Skeletal muscle satellite cell (primary cell): Measurements from ENCODE around the gene NR2F6.
A peak's percentile ranks its signal among the peaks of the same experiment; 100 is the strongest.

Source experiments
- H3K27me3 ChIP-seq: 2 replicates; pipeline ENCODE4 v1.7.0; 2013; ENCODE audit warnings: low read length; ENCODE audit not compliant: control insufficient read depth, insufficient read depth
- H3K36me3 ChIP-seq: 2 replicates; pipeline ENCODE4 v1.7.0; 2013; ENCODE audit warnings: mild to moderate bottlenecking, control low read depth, low read length; ENCODE audit not compliant: insufficient read depth
- H3K4me1 ChIP-seq: 2 replicates; pipeline ENCODE4 v1.7.0; 2013; ENCODE audit warnings: low read length; ENCODE audit not compliant: control insufficient read depth, insufficient read depth
- H3K4me2 ChIP-seq: 2 replicates; pipeline ENCODE4 v1.7.0; 2013; ENCODE audit warnings: mild to moderate bottlenecking, low read length
- H3K4me3 ChIP-seq: 2 replicates; pipeline ENCODE4 v1.7.0; 2013; ENCODE audit warnings: low read length
- H3K9ac ChIP-seq: 2 replicates; pipeline ENCODE4 v1.7.0; 2013; ENCODE audit warnings: mild to moderate bottlenecking, low read depth, low read length, moderate library complexity
- H3K9me3 ChIP-seq: replicated peaks from 2 replicates; pipeline ENCODE4 v1.7.0; 2013; ENCODE audit warnings: mild to moderate bottlenecking, control low read depth, low read length

Gene NR2F6

GRCh38 chr19:17215127-17215971 is 30.4 kb downstream of the NR2F6 start, which contains the start of gene USE1:
Gene USE1 (plus strand): TSS chr19:17215357. CDS start chr19:17215406, 49 bp downstream.
- H3K27me3 ChIP-seq: no peaks in the 10 kb centered on the region
- peak within 1 kb of the TSS; percentile 82 for H3K4me2 ChIP-seq
- peaks cover 39% of the 10 kb centered on the region for H3K36me3 ChIP-seq
- peak within 1 kb of the TSS; percentile 95 for H3K4me3 ChIP-seq
- no peaks in the 10 kb centered on the region for H3K9me3 ChIP-seq
- H3K4me1 ChIP-seq: peaks cover 21% of the 10 kb centered on the region
- peak within 1 kb of the TSS; percentile 96 for H3K9ac ChIP-seq

GRCh38 chr19:17214508-17215126 is 31.1 kb downstream of the NR2F6 start:
- H3K36me3 ChIP-seq: peaks cover 44% of the 10 kb centered on the region
- H3K4me2 ChIP-seq: peak overlapping the region; percentile 82
- peaks cover 19% of the 10 kb centered on the region for H3K4me1 ChIP-seq
- no peaks in the 10 kb centered on the region for H3K27me3 ChIP-seq
- peak overlapping the region; percentile 96 for H3K9ac ChIP-seq
- H3K4me3 ChIP-seq: peak overlapping the region; percentile 95
- H3K9me3 ChIP-seq: no peaks in the 10 kb centered on the region

DNA sequence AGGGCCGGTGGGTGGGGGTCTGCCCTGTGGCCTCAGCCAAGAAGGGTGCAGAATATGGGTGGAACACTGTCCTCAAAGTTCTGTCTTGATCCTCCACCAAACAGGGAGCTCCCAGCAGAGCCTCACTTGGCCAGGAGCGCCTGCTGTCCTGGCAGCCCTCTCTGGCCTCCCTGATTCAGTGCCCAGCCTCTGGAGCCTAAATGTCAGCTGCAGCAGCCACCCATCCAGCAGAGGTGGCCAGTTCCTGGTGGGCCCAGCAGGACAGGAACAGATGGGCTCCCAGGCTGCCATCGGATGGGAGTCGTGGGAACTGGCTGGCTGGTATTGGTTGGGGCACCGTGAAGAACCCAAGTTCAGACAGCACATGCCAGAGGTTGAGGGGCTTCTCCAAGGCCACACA is 32.4 kb downstream of the NR2F6 start:
- no peak overlapping the region for H3K4me3 ChIP-seq
- H3K4me1 ChIP-seq: peaks cover 26% of the 10 kb centered on the region
- no peaks in the 10 kb centered on the region for H3K27me3 ChIP-seq
- H3K36me3 ChIP-seq: peaks cover 50% of the 10 kb centered on the region
- H3K9ac ChIP-seq: no peak overlapping the region
- H3K9me3 ChIP-seq: no peaks in the 10 kb centered on the region
- H3K4me2 ChIP-seq: no peak overlapping the region

DNA sequence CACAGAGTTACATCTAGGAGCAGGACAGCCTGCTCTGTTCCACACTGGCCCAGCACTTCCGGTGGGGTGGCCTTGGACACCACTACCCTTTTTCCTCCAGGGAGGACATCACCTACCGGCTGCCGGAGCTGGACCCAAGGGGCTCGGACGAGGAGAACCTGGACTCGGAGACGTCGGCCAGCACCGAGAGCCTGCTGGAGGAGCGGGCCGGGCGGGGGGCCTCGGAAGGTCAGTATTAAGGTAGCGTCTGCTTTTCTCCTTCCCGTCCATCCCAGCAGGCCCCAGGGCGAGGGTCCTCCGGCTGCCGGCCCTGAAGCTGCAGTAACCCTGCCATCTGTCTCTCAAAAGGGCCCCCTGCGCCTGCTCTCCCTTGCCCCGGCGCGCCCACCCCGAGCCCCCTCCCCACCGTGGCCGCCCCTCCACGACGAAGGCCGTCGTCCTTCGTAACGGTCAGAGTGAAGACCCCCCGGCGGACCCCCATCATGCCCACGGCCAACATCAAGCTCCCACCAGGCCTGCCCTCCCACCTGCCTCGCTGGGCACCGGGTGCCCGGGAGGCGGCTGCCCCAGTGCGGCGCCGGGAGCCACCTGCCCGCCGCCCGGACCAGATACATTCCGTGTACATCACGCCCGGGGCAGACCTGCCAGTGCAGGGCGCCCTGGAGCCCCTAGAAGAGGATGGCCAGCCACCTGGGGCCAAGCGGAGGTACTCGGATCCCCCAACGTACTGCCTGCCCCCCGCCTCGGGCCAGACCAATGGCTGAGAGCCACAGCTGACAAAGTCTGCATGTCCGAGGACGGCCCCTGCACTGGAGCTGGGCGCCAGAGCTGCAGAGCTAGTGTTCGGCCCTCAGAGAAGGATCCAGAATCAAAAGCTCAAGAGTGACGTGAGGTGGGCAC is 33.9 kb downstream of the NR2F6 start:
- no peaks in the 10 kb centered on the region for H3K9me3 ChIP-seq
- H3K4me3 ChIP-seq: no peak overlapping the region
- H3K36me3 ChIP-seq: peaks cover 51% of the 10 kb centered on the region
- H3K9ac ChIP-seq: no peak overlapping the region
- H3K4me1 ChIP-seq: peaks cover 26% of the 10 kb centered on the region
- H3K27me3 ChIP-seq: no peaks in the 10 kb centered on the region
- H3K4me2 ChIP-seq: no peak overlapping the region

DNA sequence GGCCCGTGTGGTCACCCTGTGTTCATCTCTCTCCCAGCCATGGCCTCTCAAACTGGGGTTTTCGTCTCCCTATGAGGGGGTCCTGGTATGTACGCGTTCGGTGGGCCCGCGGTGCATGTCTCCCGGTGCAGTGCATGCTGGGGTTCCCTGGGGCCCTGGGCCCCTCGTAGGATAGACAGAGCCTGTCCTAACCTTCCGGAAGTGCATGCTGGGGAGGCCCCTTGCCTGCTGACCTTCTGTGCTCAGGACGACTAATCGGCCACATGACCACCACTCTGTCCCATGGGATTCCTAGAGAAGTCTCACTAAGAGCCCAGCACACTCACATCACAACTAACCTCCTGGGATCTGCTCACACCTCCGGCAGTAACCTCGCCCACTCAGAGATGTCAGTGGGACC is 35.4 kb downstream of the NR2F6 start:
- peaks cover 20% of the 10 kb centered on the region for H3K4me1 ChIP-seq
- no peak overlapping the region for H3K9ac ChIP-seq
- H3K27me3 ChIP-seq: no peaks in the 10 kb centered on the region
- H3K36me3 ChIP-seq: peaks cover 65% of the 10 kb centered on the region
- H3K9me3 ChIP-seq: no peaks in the 10 kb centered on the region
- H3K4me3 ChIP-seq: no peak overlapping the region
- H3K4me2 ChIP-seq: no peak overlapping the region

DNA sequence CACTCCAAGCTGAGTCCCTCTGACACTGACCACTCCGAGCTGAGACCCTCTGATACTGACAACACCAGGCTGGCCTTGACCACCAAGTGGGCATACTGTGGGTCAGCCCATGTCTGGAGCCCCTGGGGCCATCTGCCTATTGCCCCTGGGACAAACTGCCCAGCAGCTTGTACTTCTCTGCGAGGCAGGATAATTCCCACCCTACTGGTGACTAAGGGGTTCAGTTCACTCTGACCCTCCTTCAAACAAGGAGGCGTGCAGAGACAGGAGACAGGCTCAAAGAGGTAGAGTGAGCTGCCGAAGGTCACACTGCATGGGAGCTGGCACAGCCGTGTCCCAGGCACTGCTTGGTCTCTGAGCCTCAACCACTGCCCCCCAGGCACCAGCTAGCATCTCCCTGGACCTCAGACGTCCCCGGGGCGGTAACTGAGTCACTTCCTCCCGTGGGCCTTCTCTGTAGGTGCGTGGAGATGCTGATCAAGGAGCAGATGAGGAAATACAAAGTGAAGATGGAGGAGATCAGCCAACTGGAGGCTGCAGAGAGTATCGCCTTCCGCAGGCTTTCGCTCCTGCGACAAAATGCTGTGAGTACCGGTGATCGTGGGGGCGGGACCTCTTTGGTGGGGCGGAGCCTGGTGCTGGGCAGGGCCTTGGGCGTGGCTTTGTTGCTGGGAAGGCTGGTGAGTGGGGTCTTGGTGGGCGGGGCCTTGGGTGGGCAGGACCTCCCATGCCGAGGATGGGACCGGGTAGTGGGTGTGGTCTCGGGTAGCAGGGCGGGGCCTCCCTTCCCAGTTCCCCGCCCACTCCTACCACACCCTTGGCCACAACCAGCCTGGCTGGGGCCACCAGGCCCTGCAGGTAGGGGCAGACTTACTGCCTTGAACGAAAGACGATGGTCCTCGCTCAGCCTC is 36.3 kb downstream of the NR2F6 start:
- H3K4me1 ChIP-seq: peaks cover 14% of the 10 kb centered on the region

DNA sequence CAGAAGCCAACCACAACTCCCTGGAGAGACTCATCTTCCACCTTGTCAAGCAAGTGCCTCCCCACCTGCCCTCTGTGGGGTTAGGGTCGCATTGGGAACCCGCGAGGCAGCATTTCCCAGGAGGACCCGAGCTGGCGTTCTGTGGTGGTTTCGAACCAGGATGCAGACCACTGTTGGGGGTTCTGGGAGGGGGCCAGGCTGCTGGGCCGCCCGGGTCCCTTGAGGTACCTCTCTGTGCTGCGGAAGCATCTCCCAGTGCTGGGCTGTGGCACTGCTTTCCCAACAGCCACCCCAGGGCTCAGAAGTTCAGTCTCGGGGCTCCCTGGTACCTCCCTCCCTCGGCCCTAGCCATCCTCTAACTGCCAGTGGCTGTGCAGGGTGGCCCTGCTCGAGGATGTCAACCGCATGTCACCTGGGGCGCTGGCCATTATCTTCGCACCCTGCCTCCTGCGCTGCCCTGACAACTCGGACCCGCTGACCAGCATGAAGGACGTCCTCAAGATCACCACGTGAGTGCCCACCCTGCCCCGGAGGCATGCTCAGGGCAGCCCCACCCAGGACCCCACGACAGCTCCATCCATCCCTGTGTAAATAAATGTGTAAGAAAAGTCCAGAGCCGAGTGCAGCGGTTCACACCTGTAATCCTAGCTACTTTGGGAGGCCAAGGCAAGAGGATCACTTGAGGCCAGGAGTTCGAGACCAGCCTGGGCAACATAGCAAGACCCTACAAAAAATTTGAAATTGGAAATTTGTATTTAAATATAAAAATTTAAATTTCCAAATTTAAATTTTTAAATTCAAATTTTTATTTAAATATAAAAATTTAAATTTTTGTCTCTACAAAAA is 38.8 kb downstream of the NR2F6 start:
- Histone ChIP-seq H3K4me3 (no peak overlapping the region), H3K4me2 (no peak overlapping the region), H3K36me3 (peaks cover 73% of the 10 kb centered on the region), H3K4me1 (peaks cover 13% of the 10 kb centered on the region), H3K9me3 (no peaks in the 10 kb centered on the region), H3K27me3 (no peaks in the 10 kb centered on the region), H3K9ac (no peak overlapping the region)

More for the DNA sequence above, 36.3 kb downstream of the NR2F6 start:
- no peaks in the 10 kb centered on the region for H3K27me3 ChIP-seq
- H3K4me3 ChIP-seq: no peak overlapping the region
- H3K36me3 ChIP-seq: peaks cover 69% of the 10 kb centered on the region
- no peak overlapping the region for H3K9ac ChIP-seq
- no peak overlapping the region for H3K4me2 ChIP-seq
- no peaks in the 10 kb centered on the region for H3K9me3 ChIP-seq

DNA sequence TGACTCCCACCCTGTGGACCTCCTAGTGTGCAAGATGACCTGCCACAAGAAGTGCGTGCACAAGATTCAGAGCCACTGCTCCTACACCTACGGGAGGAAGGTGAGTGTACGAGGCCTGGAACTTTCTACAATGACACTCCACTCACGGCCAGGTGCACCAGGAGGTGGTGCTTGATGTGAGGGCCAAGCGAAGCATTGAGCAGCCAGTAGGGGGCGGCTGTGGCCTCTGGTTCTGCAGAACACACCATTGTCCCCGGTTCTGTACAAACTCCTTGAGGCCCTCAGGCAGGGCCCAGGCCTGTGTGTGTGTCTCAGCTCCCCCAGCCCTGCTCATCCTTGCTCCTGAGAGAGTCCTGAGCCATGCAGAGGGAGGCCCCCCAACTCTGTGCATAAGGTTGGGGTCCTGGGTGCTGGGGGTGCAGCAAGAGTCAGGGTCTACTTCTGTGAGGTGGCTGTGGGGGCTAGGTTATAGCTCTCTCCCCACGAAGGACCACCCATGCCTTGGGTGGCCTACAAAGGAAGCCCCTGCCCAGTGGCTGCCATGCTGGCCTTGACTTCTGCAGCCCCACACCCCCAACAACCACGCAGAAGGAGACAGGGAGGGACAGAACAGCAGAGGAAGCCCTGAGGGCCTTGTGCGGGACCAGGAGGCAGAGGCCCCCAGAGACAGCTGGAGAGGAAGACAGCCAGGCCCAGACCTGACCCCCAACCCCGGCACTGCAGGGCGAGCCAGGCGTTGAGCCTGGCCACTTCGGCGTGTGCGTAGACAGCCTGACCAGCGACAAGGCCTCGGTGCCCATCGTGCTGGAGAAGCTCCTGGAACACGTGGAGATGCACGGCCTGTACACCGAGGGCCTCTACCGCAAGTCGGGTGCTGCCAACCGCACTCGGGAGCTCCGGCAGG is 40.2 kb downstream of the NR2F6 start:
- Histone ChIP-seq H3K27me3 (no peaks in the 10 kb centered on the region), H3K9me3 (no peaks in the 10 kb centered on the region), H3K4me1 (peaks cover 13% of the 10 kb centered on the region), H3K9ac (no peak overlapping the region), H3K36me3 (peaks cover 77% of the 10 kb centered on the region), H3K4me3 (no peak overlapping the region), H3K4me2 (no peak overlapping the region)

DNA sequence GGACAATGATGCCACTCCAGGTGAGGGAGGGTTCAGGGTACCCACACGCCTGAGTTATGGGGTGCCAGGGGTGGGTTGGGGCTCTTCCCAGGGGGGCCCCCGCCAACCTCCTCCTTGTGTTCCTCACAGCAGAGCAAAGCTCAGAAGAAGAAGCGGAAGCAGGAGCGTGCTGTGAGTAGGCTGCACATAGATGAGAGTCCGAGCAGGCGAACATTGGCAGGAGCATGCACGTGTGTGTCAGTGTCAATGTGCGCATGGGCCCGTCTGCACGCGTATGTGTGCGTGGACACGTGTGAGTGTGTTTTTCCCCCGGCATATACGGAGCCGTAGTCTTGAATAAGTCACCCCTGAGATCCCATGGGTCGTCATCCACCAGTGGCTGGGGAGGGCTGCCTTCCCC is 43.0 kb downstream of the NR2F6 start:
- Histone ChIP-seq H3K27me3 (no peaks in the 10 kb centered on the region), H3K4me3 (no peak overlapping the region), H3K4me1 (no peaks in the 10 kb centered on the region), H3K9ac (no peak overlapping the region), H3K4me2 (no peak overlapping the region), H3K9me3 (no peaks in the 10 kb centered on the region), H3K36me3 (peaks cover 67% of the 10 kb centered on the region)
